Fibroblast of lung (primary cell): ENCODE data around the gene SPECC1L. TPM values are rescaled to one million over a fixed set of nuclear protein-coding genes. Genes with fewer than 3 reads are reported as not detected.

Experiments used
- DNase-seq, 2 donors: peaks; one replicate each; pipeline versions ENCODE4 v3.0.0 to v3.0.0-alpha.2; 2010; ENCODE audit warnings: low read depth in 2 of 2
- H2AFZ ChIP-seq: 2 replicates; pipeline ENCODE4 v1.5.1; 2012; ENCODE audit warnings: low read length, control low read depth, inconsistent platforms
- H3K27ac ChIP-seq: 2 replicates; pipeline ENCODE4 v1.5.1; 2011; ENCODE audit warnings: low read length, control low read depth; ENCODE audit not compliant: insufficient read depth
- H3K27me3 ChIP-seq: 2 replicates; pipeline ENCODE4 v1.5.1; 2011; ENCODE audit warnings: mild to moderate bottlenecking, low read length; ENCODE audit not compliant: control insufficient read depth, insufficient read depth
- H3K36me3 ChIP-seq: 2 replicates; pipeline ENCODE4 v1.5.1; 2011; ENCODE audit warnings: low read length; ENCODE audit not compliant: control insufficient read depth, insufficient read depth
- H3K4me1 ChIP-seq: 2 replicates; pipeline ENCODE4 v1.5.1; 2011; ENCODE audit warnings: low read length; ENCODE audit not compliant: control insufficient read depth, insufficient read depth; ENCODE audit errors: extremely low read depth
- H3K4me2 ChIP-seq: 2 replicates; pipeline ENCODE4 v1.5.1; 2011; ENCODE audit warnings: low read length, control low read depth; ENCODE audit not compliant: insufficient read depth; ENCODE audit errors: extremely low read depth
- H3K4me3 ChIP-seq, 4 experiments: fragments of 200-600 bp in 1 of 4; sonication (generic) in 1 of 4; replicated peaks in 1 of 4; 2 replicates each; pipeline ENCODE4 v1.5.1; 2011 to 2016; ENCODE audit warnings: low read length in 4 of 4, low read depth in 3 of 4, mild to moderate bottlenecking in 3 of 4, control low read depth in 2 of 4, inconsistent platforms in 1 of 4, mixed read lengths in 1 of 4; ENCODE audit not compliant: insufficient read depth in 1 of 4; ENCODE audit errors: control extremely low read depth in 1 of 4
- H3K79me2 ChIP-seq: 2 replicates; pipeline ENCODE4 v1.5.1; 2012; ENCODE audit warnings: mild to moderate bottlenecking, low read length, inconsistent platforms; ENCODE audit not compliant: control insufficient read depth, insufficient read depth
- H3K9ac ChIP-seq: 2 replicates; pipeline ENCODE4 v1.5.1; 2011; ENCODE audit warnings: mild to moderate bottlenecking, low read length, control low read depth; ENCODE audit not compliant: insufficient read depth
- H3K9me3 ChIP-seq: 2 replicates; pipeline ENCODE4 v1.5.1; 2012; ENCODE audit warnings: low read depth, low read length; ENCODE audit not compliant: control insufficient read depth, insufficient read depth
- H4K20me1 ChIP-seq: 2 replicates; pipeline ENCODE4 v1.5.1; 2011; ENCODE audit warnings: low read length; ENCODE audit not compliant: control insufficient read depth, insufficient read depth; ENCODE audit errors: extremely low read depth
- EZH2 ChIP-seq: IDR thresholded peaks from 2 replicates; pipeline ENCODE4 v1.5.1; 2012; ENCODE audit warnings: low read length, control low read depth, mild to moderate bottlenecking; ENCODE audit errors: missing control alignments
- polyA plus RNA-seq, 2 donors: library from polyadenylated mRNA; depleted of rRNA in 1 of 2; stranded (reverse) in 1 of 2; unstranded in 1 of 2; fragments of >200 nt; gene quantifications; 2 replicates each; pipeline ENCODE4 v1.2.1, GENCODE V29; 2011 to 2012; ENCODE audit warnings: missing spikeins in 1 of 2
- total RNA-seq: library from RNA; depleted of rRNA; stranded (reverse); fragments of >200 nt; gene quantifications from 2 replicates; pipeline ENCODE4 v1.2.1, GENCODE V29; 2014
- TF ChIP-seq, protein P1 (sequence below), 2 donors: IDR thresholded peaks in 1 of 2; conservative IDR thresholded peaks in 1 of 2; 1 replicate in 1 of 2; 2 replicates in 1 of 2; pipeline ENCODE4 v1.5.1; 2011 to 2012; ENCODE audit warnings: low read length in 2 of 2, control low read depth in 1 of 2, inconsistent platforms in 1 of 2, low read depth in 1 of 2, mild to moderate bottlenecking in 1 of 2

Gene SPECC1L
- total and polyA plus RNA-seq, 2 donors (not counting 1 experiment from before 2014, with no cell fraction given): 40.3 to 46.2 TPM

- Histone ChIP-seq H3K27ac (no peak overlapping the region), H2AFZ (no peak overlapping the region)
- no peak for DNase-seq
Measured at GRCh38 chr22:24390156-24390555, 119.5 kb downstream of the SPECC1L start.

GRCh38 chr22:24390576-24390975 is 119.9 kb downstream of the SPECC1L start:
- TF ChIP-seq EZH2: no peak
- TF ChIP-seq, protein P1, sequence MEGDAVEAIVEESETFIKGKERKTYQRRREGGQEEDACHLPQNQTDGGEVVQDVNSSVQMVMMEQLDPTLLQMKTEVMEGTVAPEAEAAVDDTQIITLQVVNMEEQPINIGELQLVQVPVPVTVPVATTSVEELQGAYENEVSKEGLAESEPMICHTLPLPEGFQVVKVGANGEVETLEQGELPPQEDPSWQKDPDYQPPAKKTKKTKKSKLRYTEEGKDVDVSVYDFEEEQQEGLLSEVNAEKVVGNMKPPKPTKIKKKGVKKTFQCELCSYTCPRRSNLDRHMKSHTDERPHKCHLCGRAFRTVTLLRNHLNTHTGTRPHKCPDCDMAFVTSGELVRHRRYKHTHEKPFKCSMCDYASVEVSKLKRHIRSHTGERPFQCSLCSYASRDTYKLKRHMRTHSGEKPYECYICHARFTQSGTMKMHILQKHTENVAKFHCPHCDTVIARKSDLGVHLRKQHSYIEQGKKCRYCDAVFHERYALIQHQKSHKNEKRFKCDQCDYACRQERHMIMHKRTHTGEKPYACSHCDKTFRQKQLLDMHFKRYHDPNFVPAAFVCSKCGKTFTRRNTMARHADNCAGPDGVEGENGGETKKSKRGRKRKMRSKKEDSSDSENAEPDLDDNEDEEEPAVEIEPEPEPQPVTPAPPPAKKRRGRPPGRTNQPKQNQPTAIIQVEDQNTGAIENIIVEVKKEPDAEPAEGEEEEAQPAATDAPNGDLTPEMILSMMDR (conservative IDR thresholded peaks at IDR 0.05 in 1 of 2, IDR thresholded peaks at IDR 0.05 in 1 of 2; ENCODE audit: low read depth in 1 of 2, low read length in 2 of 2): no peak

More at GRCh38 chr22:24390156-24390555, 119.5 kb downstream of the SPECC1L start:
- no peaks in the 10 kb centered on the region for H4K20me1 ChIP-seq
- TF ChIP-seq EZH2: no peak
- TF ChIP-seq, protein P1 (conservative IDR thresholded peaks at IDR 0.05 in 1 of 2, IDR thresholded peaks at IDR 0.05 in 1 of 2; ENCODE audit: low read depth in 1 of 2, low read length in 2 of 2): no peak
- no peak overlapping the region for H3K4me3 ChIP-seq
- no peaks in the 10 kb centered on the region for H3K36me3 ChIP-seq
- H3K9me3 ChIP-seq: no peaks in the 10 kb centered on the region
- H3K9ac ChIP-seq: no peak overlapping the region
- no peak overlapping the region for H3K4me2 ChIP-seq
- H3K79me2 ChIP-seq: no peaks in the 10 kb centered on the region
- H3K27me3 ChIP-seq: no peaks in the 10 kb centered on the region
- H3K4me1 ChIP-seq: peaks cover 8% of the 10 kb centered on the region

DNA sequence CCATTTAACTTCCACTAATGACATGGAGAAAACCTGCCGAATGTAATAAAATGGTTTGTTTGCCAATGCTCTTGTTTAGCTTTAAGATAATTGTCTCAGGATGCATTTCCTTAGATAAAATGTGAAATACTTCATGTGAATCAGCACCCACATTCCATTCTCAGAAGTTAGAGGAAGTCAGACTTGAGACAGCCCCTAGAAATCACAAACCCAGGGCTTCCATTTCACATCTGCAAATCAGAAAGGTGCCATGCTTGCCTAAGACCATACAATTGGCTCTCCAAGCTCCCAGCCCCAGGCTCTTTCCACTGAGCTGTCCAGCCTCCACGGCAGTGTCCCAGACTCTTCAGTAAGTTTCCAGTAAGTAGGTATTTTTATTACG is 121.2 kb downstream of the SPECC1L start:
- Histone ChIP-seq H3K9ac (no peak overlapping the region), H3K27me3 (no peaks in the 10 kb centered on the region), H3K9me3 (no peaks in the 10 kb centered on the region), H3K27ac (no peak overlapping the region), H2AFZ (no peak overlapping the region), H3K4me1 (peaks cover 8% of the 10 kb centered on the region), H4K20me1 (no peaks in the 10 kb centered on the region), H3K4me3 (no peak overlapping the region), H3K36me3 (no peaks in the 10 kb centered on the region), H3K4me2 (no peak overlapping the region), H3K79me2 (no peaks in the 10 kb centered on the region)
- peak in 1 of 2 donors; percentile 75 for DNase-seq
- TF ChIP-seq, protein P1 (conservative IDR thresholded peaks at IDR 0.05 in 1 of 2, IDR thresholded peaks at IDR 0.05 in 1 of 2; ENCODE audit: low read depth in 1 of 2, low read length in 2 of 2): no peak
- no peak for TF ChIP-seq EZH2

More at GRCh38 chr22:24390576-24390975, 119.9 kb downstream of the SPECC1L start:
- H3K4me3 ChIP-seq: no peak overlapping the region
- H3K9ac ChIP-seq: no peak overlapping the region
- H3K79me2 ChIP-seq: no peaks in the 10 kb centered on the region
- no peak overlapping the region for H3K27ac ChIP-seq
- H3K36me3 ChIP-seq: no peaks in the 10 kb centered on the region
- no peaks in the 10 kb centered on the region for H3K27me3 ChIP-seq
- no peak overlapping the region for H3K4me2 ChIP-seq
- no peaks in the 10 kb centered on the region for H4K20me1 ChIP-seq
- DNase-seq: no peak
- H3K9me3 ChIP-seq: no peaks in the 10 kb centered on the region
- peaks cover 8% of the 10 kb centered on the region for H3K4me1 ChIP-seq
- H2AFZ ChIP-seq: no peak overlapping the region
